Measurements from ENCODE around the gene FOXN3. TPM values are rescaled to one million over a fixed set of nuclear protein-coding genes. Genes with fewer than 3 reads are reported as not detected.

The FOXN3 gene
- polyA plus RNA-seq, 1 of the 3 experiments (the other 2 are of a cell fraction) = 9.8 TPM

DNA sequence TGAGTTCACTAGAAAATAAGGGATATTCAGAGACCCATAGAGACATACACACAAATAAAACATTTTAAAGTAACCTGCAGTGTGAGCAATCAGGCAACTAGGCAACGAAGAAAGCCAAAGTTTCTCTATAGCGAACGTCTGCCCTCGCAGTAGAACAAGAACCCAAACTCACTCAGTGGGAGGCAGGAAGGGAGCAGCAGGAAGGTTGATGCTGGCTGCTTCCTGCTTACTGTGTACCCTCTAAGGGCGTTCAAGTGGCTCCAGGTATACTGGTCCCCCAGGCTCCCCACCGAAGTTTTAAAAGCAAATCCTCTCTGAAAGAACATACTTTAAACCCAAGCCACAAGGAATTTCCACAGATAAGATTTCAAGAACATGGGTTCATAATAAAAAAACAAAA is 249.3 kb downstream of the FOXN3 start (continued):
- TF ChIP-seq REST (IDR thresholded peaks at IDR 0.05; ENCODE audit: low read depth, low read length) (no peak), CHD2 (IDR thresholded peaks at IDR 0.05; ENCODE audit: low read length, partially characterized antibody) (no peak), NFIC (IDR thresholded peaks at IDR 0.05; ENCODE audit: borderline replicate concordance) (no peak), SMC3 (IDR thresholded peaks at IDR 0.05; ENCODE audit: low read depth, low read length) (no peak), SIN3A (IDR thresholded peaks at IDR 0.05; ENCODE audit: borderline replicate concordance, low read depth, low read length) (no peak), USF1 (IDR thresholded peaks at IDR 0.05; ENCODE audit: borderline replicate concordance, low read depth) (no peak), FOXJ3 (CRISPR knock-in tag; IDR thresholded peaks at IDR 0.05) (no peak), MXI1 (IDR thresholded peaks at IDR 0.05; ENCODE audit: low read depth, low read length) (no peak), JUND (IDR thresholded peaks at IDR 0.05) (no peak), GABPA (IDR thresholded peaks at IDR 0.05; ENCODE audit: low read depth) (no peak)

DNA sequence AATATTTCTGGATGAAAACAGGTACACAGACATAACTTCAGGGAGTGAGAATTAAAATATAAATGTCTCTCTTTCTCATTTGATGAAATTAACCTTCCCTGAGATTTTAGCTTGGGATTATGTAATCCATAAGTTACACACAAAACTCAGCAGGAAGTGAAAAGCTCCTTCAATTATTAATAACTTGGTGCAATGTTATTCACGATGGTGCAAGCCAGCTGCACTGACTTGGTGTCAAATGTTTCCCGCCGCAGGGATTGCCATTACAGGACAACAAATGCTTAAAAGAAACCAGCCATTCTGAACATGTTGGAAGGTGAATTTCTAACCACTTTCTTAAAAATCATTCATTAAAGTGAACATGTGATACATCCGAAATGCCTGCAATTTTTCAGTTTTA is 250.4 kb downstream of the FOXN3 start:
- CTCF ChIA-PET = interaction anchor here (1.0 to 2.4 kb wide), 3 partner anchors 11 to 31 kb away, joined by 3 to 6 read pairs (median 3); no protein-coding TSS in a partner anchor
- TF ChIP-seq YY1 (IDR thresholded peaks at IDR 0.05; ENCODE audit: low read depth) = no peak
- TF ChIP-seq SIN3A (IDR thresholded peaks at IDR 0.05; ENCODE audit: borderline replicate concordance, low read depth, low read length) = no peak
- TF ChIP-seq TCF12 (IDR thresholded peaks at IDR 0.05) = no peak
- no peak for TF ChIP-seq GABPA (IDR thresholded peaks at IDR 0.05; ENCODE audit: low read depth)
- TF ChIP-seq MEF2A (IDR thresholded peaks at IDR 0.05; ENCODE audit: borderline replicate concordance, low read depth) = no peak
- TF ChIP-seq NRF1 (IDR thresholded peaks at IDR 0.05; ENCODE audit: low read depth, low read length) = no peak
- no peak for TF ChIP-seq USF1 (IDR thresholded peaks at IDR 0.05; ENCODE audit: borderline replicate concordance, low read depth)
- TF ChIP-seq, protein P1, sequence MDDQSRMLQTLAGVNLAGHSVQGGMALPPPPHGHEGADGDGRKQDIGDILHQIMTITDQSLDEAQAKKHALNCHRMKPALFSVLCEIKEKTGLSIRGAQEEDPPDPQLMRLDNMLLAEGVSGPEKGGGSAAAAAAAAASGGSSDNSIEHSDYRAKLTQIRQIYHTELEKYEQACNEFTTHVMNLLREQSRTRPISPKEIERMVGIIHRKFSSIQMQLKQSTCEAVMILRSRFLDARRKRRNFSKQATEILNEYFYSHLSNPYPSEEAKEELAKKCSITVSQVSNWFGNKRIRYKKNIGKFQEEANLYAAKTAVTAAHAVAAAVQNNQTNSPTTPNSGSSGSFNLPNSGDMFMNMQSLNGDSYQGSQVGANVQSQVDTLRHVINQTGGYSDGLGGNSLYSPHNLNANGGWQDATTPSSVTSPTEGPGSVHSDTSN (IDR thresholded peaks at IDR 0.05) = no peak
- TF ChIP-seq FOSL2 (IDR thresholded peaks at IDR 0.05; ENCODE audit: borderline replicate concordance, low read depth) = no peak
- no peak for TF ChIP-seq GATA2 (CRISPR knock-in tag; IDR thresholded peaks at IDR 0.05)
- TF ChIP-seq ELF1 (IDR thresholded peaks at IDR 0.05) = no peak
- TF ChIP-seq USF2 (IDR thresholded peaks at IDR 0.05; ENCODE audit: borderline replicate concordance, low read depth, low read length) = no peak
- TF ChIP-seq CHD2 (IDR thresholded peaks at IDR 0.05; ENCODE audit: low read length, partially characterized antibody) = no peak
- TF ChIP-seq ZBTB33 (IDR thresholded peaks at IDR 0.05; ENCODE audit: borderline replicate concordance, low read depth) = no peak
- TF ChIP-seq EZH2phosphoT487 (IDR thresholded peaks at IDR 0.05; ENCODE audit: borderline replicate concordance, low read depth) = no peak
- no peak for TF ChIP-seq TAF1 (IDR thresholded peaks at IDR 0.05; ENCODE audit: borderline replicate concordance, low read depth, low read length)

More for the DNA sequence above, 250.4 kb downstream of the FOXN3 start:
- no peak for DNase-seq
- POLR2A ChIA-PET = no interaction called here
- Histone ChIP-seq H3K4me2 (no peak overlapping the region), H3K79me2 (ENCODE audit: insufficient read depth) (no peaks in the 10 kb centered on the region), H4K20me1 (ENCODE audit: insufficient read depth) (no peaks in the 10 kb centered on the region), H3K27me3 (ENCODE audit: insufficient read depth) (no peaks in the 10 kb centered on the region), H3K9ac (no peak overlapping the region), H3K9me3 (0 out of 2 replicates have a peak, but pooled peaks cover 2% of the 10 kb centered on the region), H3K9me2 (no peaks in the 10 kb centered on the region), H3K4me3 (ENCODE audit: low read depth in 2 of 2, low read length in 1 of 2) (no peak overlapping the region), H3K4me1 (ENCODE audit: control insufficient read depth in 1 of 2, insufficient read depth in 2 of 2, low read depth in 1 of 2, low read length in 1 of 2) (no peaks in the 10 kb centered on the region), H3K36me3 (replicated peaks in 1 of 2; ENCODE audit: control insufficient read depth in 1 of 2, insufficient read depth in 2 of 2, low read length in 1 of 2) (peaks cover 8 to 17% of the 10 kb centered on the region in 2 experiments), H3F3A (replicated peaks; ENCODE audit: insufficient read depth) (no peaks in the 10 kb centered on the region), H3K27ac (ENCODE audit: low read depth in 2 of 2, low read length in 1 of 2) (no peak overlapping the region), H2AFZ (ENCODE audit: low read depth) (no peak overlapping the region)
- 89% methylated on average over 4 of the region's 4 CpGs for WGBS (ENCODE audit: low lambda C conversion rate)

Data from SK-N-SH (cell line).